Parathyroid adenoma (tissue), 2 donors: ENCODE measurements around the gene CRB1.

ENCODE experiments used
- H2AFZ ChIP-seq: fragments of 300-600 bp; sonication (generic); one replicate; pipeline ENCODE4 v1.7.0; 2017; ENCODE audit warnings: antibody characterized with exemption, mild to moderate bottlenecking
- H3K27ac ChIP-seq: fragments of 300-600 bp; sonication (generic); one replicate; pipeline ENCODE4 v1.7.0; 2017
- H3K27me3 ChIP-seq: fragments of 300-600 bp; sonication (generic); one replicate; pipeline ENCODE4 v1.7.0; 2017; ENCODE audit warnings: low read length; ENCODE audit not compliant: control insufficient read depth, insufficient read depth
- H3K36me3 ChIP-seq: fragments of 300-600 bp; sonication (generic); one replicate; pipeline ENCODE4 v1.7.0; 2017; ENCODE audit warnings: low read length; ENCODE audit not compliant: control insufficient read depth, insufficient read depth
- H3K4me1 ChIP-seq: fragments of 300-600 bp; sonication (generic); one replicate; pipeline ENCODE4 v1.7.0; 2017; ENCODE audit warnings: control low read depth
- H3K4me2 ChIP-seq: fragments of 300-600 bp; sonication (generic); one replicate; pipeline ENCODE4 v1.7.0; 2017; ENCODE audit warnings: low read length
- H3K4me3 ChIP-seq: fragments of 300-600 bp; sonication (generic); one replicate; pipeline ENCODE4 v1.7.0; 2017; ENCODE audit warnings: low read depth, low read length
- H3K79me2 ChIP-seq: fragments of 300-600 bp; sonication (generic); one replicate; pipeline ENCODE4 v1.7.0; 2017; ENCODE audit warnings: control low read depth
- H3K9ac ChIP-seq: fragments of 300-600 bp; sonication (generic); one replicate; pipeline ENCODE4 v1.7.0; 2017; ENCODE audit warnings: mild to moderate bottlenecking
- H3K9me3 ChIP-seq: fragments of 300-600 bp; sonication (generic); one replicate; pipeline ENCODE4 v1.7.0; 2017; ENCODE audit warnings: low read length; ENCODE audit not compliant: control insufficient read depth
- TF ChIP-seq, protein P1 (sequence below): fragments of 300-600 bp; sonication (generic); IDR thresholded peaks from one replicate; pipeline ENCODE4 v1.7.0; 2017; ENCODE audit warnings: antibody characterized with exemption, mild to moderate bottlenecking
- donor health status: primary hyperparathyroidism.

Gene CRB1

DNA sequence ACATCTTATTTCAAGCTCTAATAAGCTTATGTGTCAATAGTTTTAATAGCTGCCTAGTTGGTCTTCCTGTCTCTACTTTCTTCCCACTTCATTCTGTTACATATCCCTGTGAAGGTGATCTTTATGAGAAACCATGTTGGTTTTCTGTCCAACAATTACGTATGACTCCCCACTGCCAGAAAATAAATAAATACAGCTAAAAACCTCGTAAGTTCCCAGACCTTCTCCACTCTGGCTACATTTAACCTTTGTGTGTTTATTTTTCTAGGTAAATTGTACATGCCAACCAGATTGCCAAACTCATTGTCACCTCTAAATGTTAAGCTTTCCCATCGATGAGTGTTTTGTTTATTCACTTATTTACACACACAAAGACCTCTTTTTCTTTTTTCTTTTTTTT is 147.2 kb downstream of the CRB1 start:
- no peaks in the 10 kb centered on the region for H3K9me3 ChIP-seq
- H3K36me3 ChIP-seq: no peaks in the 10 kb centered on the region
- H3K4me1 ChIP-seq: no peaks in the 10 kb centered on the region
- H2AFZ ChIP-seq: no peak overlapping the region
- TF ChIP-seq, protein P1, sequence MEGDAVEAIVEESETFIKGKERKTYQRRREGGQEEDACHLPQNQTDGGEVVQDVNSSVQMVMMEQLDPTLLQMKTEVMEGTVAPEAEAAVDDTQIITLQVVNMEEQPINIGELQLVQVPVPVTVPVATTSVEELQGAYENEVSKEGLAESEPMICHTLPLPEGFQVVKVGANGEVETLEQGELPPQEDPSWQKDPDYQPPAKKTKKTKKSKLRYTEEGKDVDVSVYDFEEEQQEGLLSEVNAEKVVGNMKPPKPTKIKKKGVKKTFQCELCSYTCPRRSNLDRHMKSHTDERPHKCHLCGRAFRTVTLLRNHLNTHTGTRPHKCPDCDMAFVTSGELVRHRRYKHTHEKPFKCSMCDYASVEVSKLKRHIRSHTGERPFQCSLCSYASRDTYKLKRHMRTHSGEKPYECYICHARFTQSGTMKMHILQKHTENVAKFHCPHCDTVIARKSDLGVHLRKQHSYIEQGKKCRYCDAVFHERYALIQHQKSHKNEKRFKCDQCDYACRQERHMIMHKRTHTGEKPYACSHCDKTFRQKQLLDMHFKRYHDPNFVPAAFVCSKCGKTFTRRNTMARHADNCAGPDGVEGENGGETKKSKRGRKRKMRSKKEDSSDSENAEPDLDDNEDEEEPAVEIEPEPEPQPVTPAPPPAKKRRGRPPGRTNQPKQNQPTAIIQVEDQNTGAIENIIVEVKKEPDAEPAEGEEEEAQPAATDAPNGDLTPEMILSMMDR: no peak
- H3K27me3 ChIP-seq: no peaks in the 10 kb centered on the region
- no peaks in the 10 kb centered on the region for H3K79me2 ChIP-seq
- H3K27ac ChIP-seq: no peak overlapping the region
- H3K9ac ChIP-seq: no peak overlapping the region
- no peak overlapping the region for H3K4me3 ChIP-seq
- H3K4me2 ChIP-seq: no peak overlapping the region

DNA sequence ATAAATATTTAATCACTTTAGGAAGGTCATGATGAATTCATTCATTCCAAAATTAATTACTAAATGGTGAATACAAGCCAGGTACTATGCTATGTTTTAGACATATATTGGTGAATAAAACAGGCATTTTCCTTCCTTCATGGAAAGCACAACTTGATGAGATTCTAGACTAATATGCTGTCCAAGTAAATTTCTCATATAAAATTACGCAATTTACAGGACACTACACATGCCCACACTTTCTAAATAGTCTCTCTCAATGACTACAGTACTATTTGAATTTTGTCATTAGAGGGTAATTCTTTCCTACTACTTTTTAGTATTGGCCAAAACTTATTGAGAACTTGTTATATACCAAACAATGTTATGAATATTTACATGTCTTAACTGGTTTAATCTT is 150.6 kb downstream of the CRB1 start:
- H3K36me3 ChIP-seq: no peaks in the 10 kb centered on the region
- H3K4me2 ChIP-seq: no peak overlapping the region
- no peak overlapping the region for H3K9ac ChIP-seq
- TF ChIP-seq, protein P1: no peak
- H3K4me1 ChIP-seq: no peaks in the 10 kb centered on the region
- H3K4me3 ChIP-seq: no peak overlapping the region
- H3K9me3 ChIP-seq: no peaks in the 10 kb centered on the region
- no peak overlapping the region for H3K27ac ChIP-seq
- no peaks in the 10 kb centered on the region for H3K27me3 ChIP-seq
- no peaks in the 10 kb centered on the region for H3K79me2 ChIP-seq
- H2AFZ ChIP-seq: no peak overlapping the region

DNA sequence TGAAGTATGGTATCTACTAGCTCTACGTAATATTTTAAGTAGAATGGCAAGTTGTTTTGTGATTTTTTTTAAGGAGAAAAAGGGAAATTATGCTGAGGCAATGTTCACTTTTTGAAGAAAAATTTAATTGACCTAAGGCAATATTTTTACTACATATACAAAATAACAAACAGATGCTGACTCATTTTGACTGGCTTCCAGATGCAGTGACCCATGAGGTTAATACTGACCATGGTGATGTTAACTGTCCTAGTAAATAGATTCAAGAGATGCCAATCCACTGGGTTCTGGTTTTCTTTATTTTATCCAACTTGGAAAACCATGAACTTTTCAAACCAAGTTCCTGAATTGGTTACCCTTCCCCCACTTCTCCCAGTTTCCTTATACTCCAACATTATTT is 154.9 kb downstream of the CRB1 start:
- Histone ChIP-seq H3K9ac (no peak overlapping the region), H3K79me2 (no peaks in the 10 kb centered on the region), H3K36me3 (no peaks in the 10 kb centered on the region), H3K27me3 (no peaks in the 10 kb centered on the region), H3K4me1 (no peaks in the 10 kb centered on the region), H3K4me2 (no peak overlapping the region), H3K27ac (no peak overlapping the region), H3K9me3 (no peaks in the 10 kb centered on the region), H2AFZ (no peak overlapping the region), H3K4me3 (no peak overlapping the region)
- TF ChIP-seq, protein P1: no peak

DNA sequence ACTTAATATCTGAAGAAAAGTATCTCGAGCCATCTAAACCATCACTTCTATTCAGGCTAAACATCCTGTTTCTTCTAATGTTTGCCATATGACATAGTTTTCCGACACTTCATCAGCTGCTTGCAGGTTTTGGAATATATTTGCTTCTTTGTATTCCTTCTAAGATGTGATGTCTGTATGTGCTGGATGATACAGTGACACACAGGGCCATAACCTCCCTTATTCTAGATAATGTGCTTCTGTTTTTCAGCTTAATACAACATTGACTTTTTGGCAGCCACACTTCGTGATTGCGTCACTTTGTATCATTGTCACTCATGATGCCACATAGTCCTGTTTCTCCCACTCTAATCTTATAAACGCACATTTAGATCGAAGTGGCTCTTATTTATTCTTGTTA is 156.3 kb downstream of the CRB1 start:
- Histone ChIP-seq H3K9ac (no peak overlapping the region), H3K27ac (no peak overlapping the region), H3K4me3 (no peak overlapping the region), H3K79me2 (no peaks in the 10 kb centered on the region), H3K4me2 (no peak overlapping the region), H3K4me1 (no peaks in the 10 kb centered on the region), H2AFZ (no peak overlapping the region), H3K36me3 (no peaks in the 10 kb centered on the region), H3K27me3 (no peaks in the 10 kb centered on the region), H3K9me3 (no peaks in the 10 kb centered on the region)
- TF ChIP-seq, protein P1: no peak

DNA sequence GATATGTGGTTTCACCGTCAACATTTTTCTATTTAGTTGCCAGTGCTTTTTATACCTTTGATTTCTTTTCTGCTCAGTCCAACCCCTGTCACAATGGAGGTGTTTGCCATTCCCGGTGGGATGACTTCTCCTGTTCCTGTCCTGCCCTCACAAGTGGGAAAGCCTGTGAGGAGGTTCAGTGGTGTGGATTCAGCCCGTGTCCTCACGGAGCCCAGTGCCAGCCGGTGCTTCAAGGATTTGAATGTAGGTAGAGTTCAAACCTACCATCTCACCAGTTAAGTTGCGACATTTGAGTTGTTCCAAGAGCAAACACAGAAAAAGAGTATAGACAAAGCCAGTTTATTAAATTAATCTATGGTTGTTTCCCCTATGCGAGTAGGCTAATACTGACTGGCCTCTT is 161.3 kb downstream of the CRB1 start:
- H3K9me3 ChIP-seq: no peaks in the 10 kb centered on the region
- no peak overlapping the region for H3K4me2 ChIP-seq
- TF ChIP-seq, protein P1: no peak
- H3K27ac ChIP-seq: no peak overlapping the region
- no peak overlapping the region for H3K4me3 ChIP-seq
- H3K79me2 ChIP-seq: no peaks in the 10 kb centered on the region
- no peaks in the 10 kb centered on the region for H3K4me1 ChIP-seq
- no peaks in the 10 kb centered on the region for H3K36me3 ChIP-seq
- no peak overlapping the region for H3K9ac ChIP-seq
- H3K27me3 ChIP-seq: no peaks in the 10 kb centered on the region
- no peak overlapping the region for H2AFZ ChIP-seq
